ENCODE measurements around the gene INPP4A.

Gene INPP4A

GRCh38 chr2:98460573-98461497 is 16.2 kb downstream of the INPP4A start:
- no peak for DNase-seq (ENCODE audit: low read depth, low spot score)

- DNase-seq (ENCODE audit: low read depth, low spot score): no peak
Measured at GRCh38 chr2:98461498-98462049, 16.9 kb downstream of the INPP4A start.

- no peak for DNase-seq (ENCODE audit: low read depth, low spot score)
Measured at GRCh38 chr2:98463081-98463481, 18.4 kb downstream of the INPP4A start.

- no peak for DNase-seq (ENCODE audit: low read depth, low spot score)
Measured at GRCh38 chr2:98463551-98463971, 18.9 kb downstream of the INPP4A start.

- DNase-seq (ENCODE audit: low read depth, low spot score): no peak
Measured at GRCh38 chr2:98463988-98464771, 19.5 kb downstream of the INPP4A start.

- DNase-seq (ENCODE audit: low read depth, low spot score): no peak
Measured at GRCh38 chr2:98464772-98465310, 20.2 kb downstream of the INPP4A start.

GRCh38 chr2:98465456-98466226 is 21.0 kb downstream of the INPP4A start:
- no peak for DNase-seq (ENCODE audit: low read depth, low spot score)

GRCh38 chr2:98467082-98467536 is 22.5 kb downstream of the INPP4A start:
- no peak for DNase-seq (ENCODE audit: low read depth, low spot score)

- DNase-seq (ENCODE audit: low read depth, low spot score): no peak
Measured at GRCh38 chr2:98467652-98468051, 23.0 kb downstream of the INPP4A start.

- no peak for DNase-seq (ENCODE audit: low read depth, low spot score)
Measured at GRCh38 chr2:98468621-98469236, 24.1 kb downstream of the INPP4A start.

- DNase-seq (ENCODE audit: low read depth, low spot score): no peak
Measured at GRCh38 chr2:98469862-98470544, 25.3 kb downstream of the INPP4A start.

GRCh38 chr2:98470851-98471255 is 26.2 kb downstream of the INPP4A start:
- no peak for DNase-seq (ENCODE audit: low read depth, low spot score)

GRCh38 chr2:98471402-98472131 is 26.9 kb downstream of the INPP4A start:
- no peak for DNase-seq (ENCODE audit: low read depth, low spot score)

GRCh38 chr2:98472132-98472650 is 27.5 kb downstream of the INPP4A start:
- no peak for DNase-seq (ENCODE audit: low read depth, low spot score)

- DNase-seq (ENCODE audit: low read depth, low spot score): no peak
Measured at GRCh38 chr2:98472961-98473746, 28.5 kb downstream of the INPP4A start.

- DNase-seq (ENCODE audit: low read depth, low spot score): no peak
Measured at GRCh38 chr2:98473995-98474780, 29.5 kb downstream of the INPP4A start.

GRCh38 chr2:98474979-98475632 is 30.4 kb downstream of the INPP4A start:
- no peak for DNase-seq (ENCODE audit: low read depth, low spot score)
